DND-41 (cell line): ENCODE results near the gene MBP.

ENCODE experiments used
- EZH2 ChIP-seq: IDR thresholded peaks from 3 replicates; pipeline ENCODE4 v1.6.1; 2012; ENCODE audit warnings: borderline replicate concordance, low read depth, mild to moderate bottlenecking, moderate library complexity, low read length, inconsistent platforms; ENCODE audit not compliant: severe bottlenecking
- TF ChIP-seq, protein P1 (sequence below): IDR thresholded peaks from 2 replicates; pipeline ENCODE4 v1.5.1; 2012; ENCODE audit warnings: borderline replicate concordance, low read length, moderate library complexity, mild to moderate bottlenecking; ENCODE audit not compliant: poor library complexity, severe bottlenecking; ENCODE audit errors: extremely low read depth

DNA sequence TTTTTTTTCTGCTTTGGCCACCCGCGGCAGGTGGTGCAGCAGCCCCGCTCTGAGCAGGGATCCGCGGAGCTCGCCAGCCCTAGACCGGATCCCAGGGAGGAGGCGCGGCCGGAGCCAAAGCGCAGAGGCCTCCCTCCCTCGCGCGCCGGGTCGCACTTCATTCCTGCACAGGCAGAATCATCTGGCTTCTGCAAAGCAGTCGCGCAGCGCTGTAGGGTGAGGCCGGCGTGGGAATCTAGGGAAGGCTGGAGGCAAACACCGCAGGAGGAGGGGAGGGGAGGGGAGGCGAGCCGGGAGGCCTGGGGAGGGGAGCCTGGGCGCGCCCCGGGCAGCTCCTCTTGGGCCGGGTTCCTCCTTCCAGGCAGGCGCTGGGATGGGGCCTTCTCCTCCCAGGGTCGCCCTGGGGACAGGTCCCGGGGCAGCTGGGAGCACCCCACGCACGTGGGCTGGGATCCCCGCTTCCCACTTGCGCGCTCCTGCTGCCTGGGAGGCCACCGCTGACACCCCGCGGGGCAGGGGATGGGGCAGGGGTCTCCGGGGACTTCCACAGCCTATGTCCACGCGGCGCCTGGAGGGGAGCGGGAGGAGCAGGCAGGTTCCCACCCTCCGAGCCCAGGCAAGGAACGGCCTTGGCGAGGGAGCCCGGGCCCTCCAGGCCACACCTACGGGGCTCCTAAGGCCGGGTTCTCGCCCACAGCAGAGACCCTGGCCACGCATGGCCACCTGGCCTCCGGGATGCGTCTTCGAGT lies 45.0 kb downstream of the MBP start:
- TF ChIP-seq, protein P1, sequence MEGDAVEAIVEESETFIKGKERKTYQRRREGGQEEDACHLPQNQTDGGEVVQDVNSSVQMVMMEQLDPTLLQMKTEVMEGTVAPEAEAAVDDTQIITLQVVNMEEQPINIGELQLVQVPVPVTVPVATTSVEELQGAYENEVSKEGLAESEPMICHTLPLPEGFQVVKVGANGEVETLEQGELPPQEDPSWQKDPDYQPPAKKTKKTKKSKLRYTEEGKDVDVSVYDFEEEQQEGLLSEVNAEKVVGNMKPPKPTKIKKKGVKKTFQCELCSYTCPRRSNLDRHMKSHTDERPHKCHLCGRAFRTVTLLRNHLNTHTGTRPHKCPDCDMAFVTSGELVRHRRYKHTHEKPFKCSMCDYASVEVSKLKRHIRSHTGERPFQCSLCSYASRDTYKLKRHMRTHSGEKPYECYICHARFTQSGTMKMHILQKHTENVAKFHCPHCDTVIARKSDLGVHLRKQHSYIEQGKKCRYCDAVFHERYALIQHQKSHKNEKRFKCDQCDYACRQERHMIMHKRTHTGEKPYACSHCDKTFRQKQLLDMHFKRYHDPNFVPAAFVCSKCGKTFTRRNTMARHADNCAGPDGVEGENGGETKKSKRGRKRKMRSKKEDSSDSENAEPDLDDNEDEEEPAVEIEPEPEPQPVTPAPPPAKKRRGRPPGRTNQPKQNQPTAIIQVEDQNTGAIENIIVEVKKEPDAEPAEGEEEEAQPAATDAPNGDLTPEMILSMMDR: no peak
- TF ChIP-seq EZH2: no peak
